ENCODE data around the gene GOLGB1. TPM values are rescaled to one million over a fixed set of nuclear protein-coding genes. Genes with fewer than 3 reads are reported as not detected.

The GOLGB1 gene
- polyA plus RNA-seq, 1 donor from 2014 or later, result 30.2 TPM

GRCh38 chr3:121752261-121752660 is 2.7 kb upstream of the GOLGB1 start:
- no peaks in the 10 kb centered on the region for H3F3A ChIP-seq (ENCODE audit: insufficient read depth, low read length, poor library complexity, severe bottlenecking)
- H3K27me3 ChIP-seq (ENCODE audit: insufficient read depth, low read depth, low read length), result no peaks in the 10 kb centered on the region
- H4K20me1 ChIP-seq (ENCODE audit: insufficient read depth), result no peaks in the 10 kb centered on the region
- H3K4me2 ChIP-seq (ENCODE audit: low read length), result no peak overlapping the region
- no peaks in the 10 kb centered on the region for H3K9me2 ChIP-seq (ENCODE audit: insufficient read depth, low read length)
- H3K4me3 ChIP-seq (ENCODE audit: low read length), result no peak overlapping the region
- H3K9me3 ChIP-seq (ENCODE audit: low read length), result no peaks in the 10 kb centered on the region
- peaks cover 16% of the 10 kb centered on the region for H3K79me2 ChIP-seq (replicated peaks; ENCODE audit: insufficient read depth, low read length)
- H3K27ac ChIP-seq (ENCODE audit: low read length), result no peak overlapping the region
- H3K9ac ChIP-seq (ENCODE audit: low read length), result no peak overlapping the region
- H2AFZ ChIP-seq (ENCODE audit: low read depth, low read length), result no peak overlapping the region
- no peaks in the 10 kb centered on the region for H3K36me3 ChIP-seq (ENCODE audit: insufficient read depth, low read length)
- TF ChIP-seq SMC3 (conservative IDR thresholded peaks at IDR 0.05; ENCODE audit: poor library complexity) (no peak), TAF1 (IDR thresholded peaks at IDR 0.05; ENCODE audit: low read depth) (no peak), POLR2AphosphoS5 (IDR thresholded peaks at IDR 0.05) (no peak), REST (IDR thresholded peaks at IDR 0.05; ENCODE audit: borderline replicate concordance) (no peak), EZH2 (IDR thresholded peaks at IDR 0.05; ENCODE audit: borderline replicate concordance, insufficient read depth, low read length, poor library complexity, severe bottlenecking) (no peak)

- Histone ChIP-seq H3K9me3 (ENCODE audit: low read length) (no peaks in the 10 kb centered on the region), H3K79me2 (replicated peaks; ENCODE audit: insufficient read depth, low read length) (peaks cover 23% of the 10 kb centered on the region), H3F3A (ENCODE audit: insufficient read depth, low read length, poor library complexity, severe bottlenecking) (no peaks in the 10 kb centered on the region), H3K27ac (ENCODE audit: low read length) (peak overlapping the region; percentile 82), H3K9me2 (ENCODE audit: insufficient read depth, low read length) (no peaks in the 10 kb centered on the region), H3K9ac (ENCODE audit: low read length) (peak overlapping the region; percentile 77), H3K27me3 (ENCODE audit: insufficient read depth, low read depth, low read length) (no peaks in the 10 kb centered on the region), H2AFZ (ENCODE audit: low read depth, low read length) (peak overlapping the region; percentile 88), H3K36me3 (ENCODE audit: insufficient read depth, low read length) (no peaks in the 10 kb centered on the region), H4K20me1 (ENCODE audit: insufficient read depth) (no peaks in the 10 kb centered on the region), H3K4me3 (ENCODE audit: low read length) (peak overlapping the region; percentile 80), H3K4me2 (ENCODE audit: low read length) (peak overlapping the region; percentile 81)
- no peak for TF ChIP-seq RAD21 (conservative IDR thresholded peaks at IDR 0.05)
- TF ChIP-seq POLR2AphosphoS5 (IDR thresholded peaks at IDR 0.05), result no peak
These were observed 510 bp upstream of the GOLGB1 start for GRCh38 chr3:121750087-121750415.

GRCh38 chr3:121748680-121749275 is 763 bp downstream of the GOLGB1 start:
- peak overlapping the region; percentile 80 for H3K4me3 ChIP-seq (ENCODE audit: low read length)

More at GRCh38 chr3:121748680-121749275, 763 bp downstream of the GOLGB1 start:
- Histone ChIP-seq H3K27me3 (ENCODE audit: insufficient read depth, low read depth, low read length) (no peaks in the 10 kb centered on the region), H3F3A (ENCODE audit: insufficient read depth, low read length, poor library complexity, severe bottlenecking) (no peaks in the 10 kb centered on the region), H3K79me2 (replicated peaks; ENCODE audit: insufficient read depth, low read length) (peaks cover 36% of the 10 kb centered on the region), H3K9me2 (ENCODE audit: insufficient read depth, low read length) (no peaks in the 10 kb centered on the region), H3K9me3 (ENCODE audit: low read length) (no peaks in the 10 kb centered on the region), H3K36me3 (ENCODE audit: insufficient read depth, low read length) (no peaks in the 10 kb centered on the region), H3K4me2 (ENCODE audit: low read length) (peak overlapping the region; percentile 78), H4K20me1 (ENCODE audit: insufficient read depth) (no peaks in the 10 kb centered on the region), H3K27ac (ENCODE audit: low read length) (peak overlapping the region; percentile 91), H2AFZ (ENCODE audit: low read depth, low read length) (peak overlapping the region; percentile 90), H3K9ac (ENCODE audit: low read length) (peak overlapping the region; percentile 89)
- no peak for TF ChIP-seq TAF1 (IDR thresholded peaks at IDR 0.05; ENCODE audit: low read depth)
- TF ChIP-seq POLR2AphosphoS5 (IDR thresholded peaks at IDR 0.05), result no peak
- TF ChIP-seq EP300 (conservative IDR thresholded peaks at IDR 0.05; ENCODE audit: poor library complexity, severe bottlenecking), result no peak
- no peak for TF ChIP-seq SMC3 (conservative IDR thresholded peaks at IDR 0.05; ENCODE audit: poor library complexity)
- TF ChIP-seq MXI1 (conservative IDR thresholded peaks at IDR 0.05; ENCODE audit: poor library complexity, severe bottlenecking), result no peak
- TF ChIP-seq EZH2 (IDR thresholded peaks at IDR 0.05; ENCODE audit: borderline replicate concordance, insufficient read depth, low read length, poor library complexity, severe bottlenecking), result no peak
